ENCODE results near the gene KATNB1.

KATNB1 gene

GRCh38 chr16:57735755-57736418, at the start of gene KATNB1:
KATNB1 (plus strand) TSS chr16:57735770; CDS start chr16:57737244, 1,474 bp downstream.
- no peak for DNase-seq (ENCODE audit: low read depth in 2 of 2)

DNA sequence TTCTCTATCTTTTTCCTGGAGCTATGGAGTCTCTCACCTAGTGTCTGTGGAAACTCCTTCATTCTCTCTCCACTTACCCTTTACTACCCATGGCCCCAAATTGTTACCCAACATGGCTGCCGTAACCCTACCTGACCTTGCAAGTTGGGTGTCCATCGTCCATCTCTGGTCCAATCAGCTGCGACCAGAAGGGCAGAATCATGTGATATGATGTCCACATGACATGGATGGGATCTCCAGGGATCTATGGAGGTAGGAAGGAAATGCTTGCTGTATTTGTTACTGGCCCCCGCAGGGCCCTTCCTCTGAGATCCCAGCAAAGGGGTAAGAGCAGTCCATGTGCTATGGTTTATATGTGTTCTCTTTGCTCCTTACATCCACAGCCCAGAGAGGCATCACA, 49.0 kb upstream of the KATNB1 start:
- DNase-seq (ENCODE audit: low read depth in 2 of 2), result no peak

GRCh38 chr16:57687363-57687929, 48.1 kb upstream of the KATNB1 start:
- DNase-seq (ENCODE audit: low read depth in 2 of 2), result no peak

DNA sequence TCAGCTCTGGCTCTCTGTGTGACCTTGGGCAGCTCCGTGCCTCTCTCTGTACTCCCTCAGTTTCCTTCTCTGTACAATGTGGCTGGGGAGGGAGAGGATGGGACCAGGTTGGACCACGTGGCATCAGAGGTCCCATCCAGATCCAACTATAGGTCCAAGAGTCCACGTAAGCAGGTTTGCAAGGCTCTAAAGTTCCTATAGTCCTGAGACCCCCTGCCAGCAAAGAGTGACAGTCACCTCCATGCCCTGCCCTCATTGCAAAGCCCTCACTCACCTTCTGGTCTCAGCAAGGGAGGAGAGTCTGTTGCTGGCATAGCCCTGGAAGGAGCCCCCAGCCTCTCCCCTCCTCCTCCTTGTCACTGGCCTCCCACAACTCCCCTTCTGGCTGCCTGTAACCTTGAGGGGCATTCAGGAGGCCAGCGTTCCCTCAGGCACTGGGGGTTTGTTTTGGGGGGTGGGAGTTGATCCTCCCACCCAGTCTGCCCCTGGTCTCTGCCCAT, 47.0 kb upstream of the KATNB1 start:
- no peak for DNase-seq (ENCODE audit: low read depth in 2 of 2)

DNA sequence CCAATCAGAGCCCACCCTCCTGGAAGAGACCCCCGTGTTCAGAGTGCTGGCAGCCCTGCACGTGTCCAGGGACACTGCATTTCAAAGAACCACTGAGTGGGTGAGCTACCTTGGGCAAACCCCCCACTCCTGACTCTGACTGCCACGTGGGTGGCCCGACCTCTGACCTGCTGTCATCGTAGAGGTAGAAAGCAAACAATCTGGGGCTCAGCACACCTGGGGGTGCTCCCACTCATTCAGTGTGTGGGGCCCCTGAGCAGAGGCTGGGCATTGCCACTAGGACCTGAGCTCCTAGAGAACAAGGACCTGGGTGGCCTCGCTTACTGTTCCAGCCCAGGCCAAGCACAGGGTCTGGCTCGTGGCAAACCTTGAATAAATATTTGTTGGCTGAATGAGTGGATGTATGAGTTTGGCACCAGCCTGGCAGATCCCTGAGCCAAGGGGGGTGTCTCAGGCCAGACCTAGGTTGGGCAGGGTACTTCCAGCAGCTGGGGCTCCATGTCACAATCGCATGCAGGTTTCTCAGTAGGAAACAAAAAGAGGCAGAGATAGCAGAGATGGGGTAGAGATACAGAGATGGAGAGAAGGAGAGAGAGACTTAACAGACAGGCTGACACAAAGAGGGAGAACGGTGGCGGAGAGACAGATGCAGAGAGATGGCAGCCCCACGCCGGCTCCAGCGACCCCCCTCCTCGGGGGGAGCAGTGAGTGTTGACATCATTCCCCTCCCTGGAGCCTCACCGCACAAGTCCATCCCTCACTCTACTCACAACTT, 46.4 kb upstream of the KATNB1 start:
- no peak for DNase-seq (ENCODE audit: low read depth in 2 of 2)

GRCh38 chr16:57689762-57690558, 45.6 kb upstream of the KATNB1 start:
- peak in 1 of 2 donors; percentile 4 for DNase-seq (ENCODE audit: low read depth in 2 of 2)

DNA sequence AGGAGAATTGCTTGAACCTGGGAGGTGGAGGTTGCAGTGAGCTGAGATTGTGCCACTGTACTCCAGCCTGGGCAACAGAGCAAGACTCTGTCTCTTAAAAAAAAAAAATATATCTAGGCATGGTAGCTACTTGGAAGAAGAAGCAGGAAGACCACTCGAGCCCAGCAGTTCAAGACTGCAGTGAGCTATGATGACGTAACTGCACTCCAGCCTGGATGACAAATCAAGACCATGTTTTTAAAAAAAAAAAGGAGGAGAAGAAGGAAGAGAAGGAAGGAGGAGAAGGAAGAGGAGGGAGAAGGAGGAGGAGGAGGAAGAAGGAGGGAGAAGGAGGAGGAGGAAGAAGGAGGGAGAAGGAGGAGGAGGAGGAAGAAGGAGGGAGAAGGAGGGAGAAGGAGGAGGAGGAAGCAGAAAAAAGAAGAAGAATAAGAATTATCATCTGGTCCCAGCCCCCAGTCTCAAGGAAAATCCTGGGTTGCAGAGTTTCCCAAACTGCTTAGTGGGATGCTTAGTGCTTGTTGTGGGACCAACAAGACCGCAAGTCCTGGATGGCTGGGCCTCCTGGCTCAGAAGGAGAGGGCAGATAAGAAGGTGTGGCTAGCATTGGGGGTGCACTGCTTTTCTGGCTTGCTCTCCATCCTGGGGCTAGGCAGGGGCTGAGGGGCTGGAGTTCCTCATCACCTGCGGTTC, 44.6 kb upstream of the KATNB1 start:
- DNase-seq (ENCODE audit: low read depth in 2 of 2), result no peak

DNA sequence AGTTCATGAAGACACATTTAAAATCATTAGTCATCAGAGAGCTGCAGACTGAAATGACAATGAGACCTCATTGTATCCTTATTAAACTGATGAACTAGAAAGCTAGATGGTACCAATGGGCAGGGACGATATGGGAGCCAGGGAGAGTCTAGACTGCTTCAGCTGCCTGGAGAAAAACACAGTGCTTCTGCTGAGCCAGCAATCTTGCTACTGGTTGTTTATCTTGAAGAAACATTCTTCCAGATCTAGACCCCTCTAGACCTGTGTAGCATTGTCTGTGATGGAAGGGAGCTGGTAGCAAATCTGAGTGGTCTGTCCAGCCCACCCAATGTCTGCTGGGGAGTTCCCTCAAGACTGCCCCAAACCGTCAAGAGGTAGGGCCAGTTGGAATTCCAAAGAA, 42.9 kb upstream of the KATNB1 start:
- DNase-seq (ENCODE audit: low read depth in 2 of 2), result no peak

DNA sequence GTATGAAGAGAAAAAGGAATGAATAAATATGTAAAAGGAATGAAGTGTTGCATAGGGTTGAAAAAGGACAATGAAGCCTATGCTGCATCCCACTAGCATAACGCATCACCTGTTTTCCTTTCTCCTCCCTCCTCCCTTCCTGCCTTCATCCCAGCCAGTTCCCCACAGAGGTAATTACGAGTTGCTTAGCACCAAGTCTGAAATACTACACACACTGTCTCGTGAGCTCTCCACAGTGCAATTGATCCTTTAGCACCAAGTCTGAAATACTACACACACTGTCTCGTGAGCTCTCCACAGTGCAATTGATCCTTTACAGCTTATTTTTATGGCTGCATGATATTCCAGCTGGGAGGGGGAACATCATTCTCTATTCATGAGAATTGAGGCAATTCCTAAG, 42.0 kb upstream of the KATNB1 start:
- no peak for DNase-seq (ENCODE audit: low read depth in 2 of 2)

GRCh38 chr16:57694231-57694724, 41.3 kb upstream of the KATNB1 start:
- DNase-seq (ENCODE audit: low read depth in 2 of 2), result no peak

GRCh38 chr16:57694725-57695679, 40.6 kb upstream of the KATNB1 start, which contains the start of gene DRC7:
DRC7 (plus strand) TSS chr16:57694806; CDS start chr16:57697950, 3,144 bp downstream.
- DNase-seq (ENCODE audit: low read depth in 2 of 2), result no peak

- no peak for DNase-seq (ENCODE audit: low read depth in 2 of 2)
These were observed 39.9 kb upstream of the KATNB1 start for GRCh38 chr16:57695680-57696069.

GRCh38 chr16:57696240-57696639, 39.3 kb upstream of the KATNB1 start:
- no peak for DNase-seq (ENCODE audit: low read depth in 2 of 2)

- no peak for DNase-seq (ENCODE audit: low read depth in 2 of 2)
These were observed 37.6 kb upstream of the KATNB1 start for GRCh38 chr16:57697896-57698537.

GRCh38 chr16:57698812-57699405, 36.7 kb upstream of the KATNB1 start:
- no peak for DNase-seq (ENCODE audit: low read depth in 2 of 2)

DNA sequence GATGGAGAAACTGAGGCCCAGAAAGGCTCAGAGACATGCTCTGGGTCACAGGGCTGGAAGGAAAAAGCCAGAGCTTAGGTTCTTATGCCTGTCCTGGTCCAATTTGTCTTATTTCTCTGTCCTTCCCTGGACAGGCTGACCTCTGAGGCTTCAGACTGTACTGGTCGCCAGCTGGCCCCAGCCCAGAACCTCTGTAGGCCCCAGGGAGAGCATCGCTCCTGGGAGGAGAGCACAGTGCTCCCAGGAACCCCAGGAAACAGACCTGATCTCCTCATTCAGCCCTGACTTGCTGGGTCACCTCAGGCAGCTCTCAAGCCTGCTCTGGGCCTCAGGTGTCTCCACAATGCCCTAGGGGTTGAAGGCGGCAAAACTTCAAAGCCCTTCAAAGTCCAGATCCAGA, 36.1 kb upstream of the KATNB1 start:
- no peak for DNase-seq (ENCODE audit: low read depth in 2 of 2)

GRCh38 chr16:57699899-57700298, 35.7 kb upstream of the KATNB1 start:
- DNase-seq (ENCODE audit: low read depth in 2 of 2), result no peak

DNA sequence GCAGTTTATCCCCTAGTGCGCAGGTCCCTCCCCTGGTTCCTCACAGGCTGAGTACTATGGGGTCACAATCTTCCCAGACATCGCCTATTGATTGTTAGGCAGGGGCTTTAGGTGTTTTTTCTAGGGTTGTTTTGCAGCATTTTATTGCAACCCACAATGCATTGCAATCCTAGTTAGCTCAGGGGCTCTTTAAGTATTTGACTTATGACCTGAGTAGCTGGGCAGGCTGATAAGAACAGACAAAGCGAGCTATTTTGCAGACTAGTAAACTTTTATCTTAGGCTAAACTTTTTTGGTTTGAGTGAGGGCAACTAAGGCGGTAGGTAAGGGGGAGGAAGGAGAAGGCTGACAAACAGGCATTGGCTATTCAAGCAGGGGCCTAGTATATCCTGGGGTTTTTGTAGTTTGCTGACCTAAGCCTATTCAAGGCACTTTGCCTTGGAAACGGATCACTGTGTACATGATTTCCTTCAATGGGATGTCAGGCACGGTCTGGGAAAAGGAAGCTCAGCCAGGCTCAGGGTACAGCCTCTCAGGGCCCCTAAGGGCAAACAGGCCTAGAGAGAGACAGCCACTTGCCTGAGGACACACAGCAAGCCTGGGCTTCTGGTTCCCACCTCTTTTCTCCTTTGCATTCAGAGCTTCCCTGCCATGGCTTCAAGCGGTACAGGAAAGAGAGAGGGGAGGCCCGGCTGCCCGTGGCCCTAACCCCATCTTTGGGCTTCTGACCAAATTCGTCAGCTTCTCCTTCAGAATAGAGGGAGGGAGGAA, 34.6 kb upstream of the KATNB1 start:
- no peak for DNase-seq (ENCODE audit: low read depth in 2 of 2)

Data from activated CD8-positive, alpha-beta memory T cell treated with anti-CD3 and anti-CD28 coated beads for 4 hours (primary cell).